Measurements from ENCODE around the gene KCP. TPM values are rescaled to one million over a fixed set of nuclear protein-coding genes. Genes with fewer than 3 reads are reported as not detected.

The KCP gene
- total RNA-seq, 1 experiment from 2014 or later, result 1.6 TPM

DNA sequence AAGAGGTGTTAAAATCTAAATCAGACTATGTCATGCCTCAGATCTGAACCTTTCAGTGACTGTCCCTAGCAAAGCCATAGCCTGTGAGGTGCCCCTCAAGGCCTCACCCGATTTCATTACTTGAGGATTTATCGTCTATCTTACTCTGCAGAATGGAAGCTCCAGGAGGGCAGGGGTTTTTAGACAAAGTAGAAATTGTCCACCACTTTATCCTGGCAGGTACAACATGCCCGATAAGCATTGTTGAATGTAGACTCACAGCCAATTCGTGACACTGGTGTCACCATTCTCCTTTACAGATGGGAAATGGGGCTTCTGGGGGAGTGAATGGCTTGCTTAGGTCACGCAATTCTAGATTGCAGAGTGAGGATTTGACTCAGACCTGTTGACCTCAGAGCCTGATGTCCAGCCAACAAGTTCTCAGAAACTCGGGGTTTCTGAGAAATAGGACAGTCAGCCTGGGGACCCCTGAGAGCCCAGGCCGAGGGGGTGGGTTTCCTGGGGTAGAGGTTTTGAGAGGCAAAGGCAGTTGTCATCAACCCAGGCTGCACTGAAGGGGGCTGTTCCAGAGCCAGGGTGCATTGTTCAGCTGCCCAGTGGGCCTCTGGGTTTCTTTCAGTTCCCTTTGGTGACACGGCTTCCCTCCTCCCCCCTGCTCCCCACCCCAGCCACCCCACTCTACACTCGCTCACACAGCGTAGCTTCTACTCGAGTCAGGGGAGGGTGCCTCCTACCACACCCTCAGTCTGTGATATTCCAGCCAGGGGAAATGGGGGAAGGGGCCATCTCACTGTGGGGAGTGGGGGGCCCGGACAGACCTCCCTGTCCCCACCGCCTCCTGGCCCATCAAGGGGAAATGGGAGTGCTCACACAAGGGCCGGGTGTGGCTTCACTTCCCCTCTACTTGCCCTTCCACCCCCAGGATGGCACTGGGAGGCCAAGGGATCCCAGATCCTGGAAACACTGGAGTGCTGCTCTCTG is 24.1 kb upstream of the KCP start:
- H3K9ac ChIP-seq (ENCODE audit: low read length), result no peak overlapping the region
- H3K27ac ChIP-seq (ENCODE audit: low read depth, low read length), result no peak overlapping the region
- RAD21 ChIA-PET (ENCODE audit: low non-redundant PET in 1 of 2, low total read pairs in 2 of 2, uncharacterized antibody in 2 of 2, unreplicated experiment in 2 of 2), result no interaction called here
- no TSS peak for BruUV-seq (replicated peaks)
- no peaks in the 10 kb centered on the region for H4K20me1 ChIP-seq (ENCODE audit: insufficient read depth)
- H3K36me3 ChIP-seq (ENCODE audit: control insufficient read depth in 1 of 2, insufficient read depth in 2 of 2, low read length in 2 of 2), result no peaks in the 10 kb centered on the region
- intact Hi-C loops (cut with micrococcal nuclease), result no loop called here
- no peak for TF ChIP-seq RAD21 (IDR thresholded peaks at IDR 0.05; ENCODE audit: low read depth)
- TF ChIP-seq, protein P1, sequence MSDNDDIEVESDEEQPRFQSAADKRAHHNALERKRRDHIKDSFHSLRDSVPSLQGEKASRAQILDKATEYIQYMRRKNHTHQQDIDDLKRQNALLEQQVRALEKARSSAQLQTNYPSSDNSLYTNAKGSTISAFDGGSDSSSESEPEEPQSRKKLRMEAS (IDR thresholded peaks at IDR 0.05), result no peak
- TF ChIP-seq, protein P2, sequence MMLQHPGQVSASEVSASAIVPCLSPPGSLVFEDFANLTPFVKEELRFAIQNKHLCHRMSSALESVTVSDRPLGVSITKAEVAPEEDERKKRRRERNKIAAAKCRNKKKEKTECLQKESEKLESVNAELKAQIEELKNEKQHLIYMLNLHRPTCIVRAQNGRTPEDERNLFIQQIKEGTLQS (IDR thresholded peaks at IDR 0.05), result no peak
- no peak for TF ChIP-seq JUND (IDR thresholded peaks at IDR 0.05)
- TF ChIP-seq CBX3 (IDR thresholded peaks at IDR 0.05; ENCODE audit: low read depth), result no peak
- TF ChIP-seq SIN3A (IDR thresholded peaks at IDR 0.05; ENCODE audit: low read depth), result no peak
- TF ChIP-seq FOSL1 (IDR thresholded peaks at IDR 0.05; ENCODE audit: low read depth), result no peak
- no peak for TF ChIP-seq REST (IDR thresholded peaks at IDR 0.05; ENCODE audit: low read depth)
- no peak for TF ChIP-seq ZNF274 (IDR thresholded peaks at IDR 0.05; ENCODE audit: low read depth, low read length)
- no peak overlapping the region for H2AFZ ChIP-seq (ENCODE audit: low read depth, low read length, poor library complexity, severe bottlenecking)
- H3K9me3 ChIP-seq (ENCODE audit: control insufficient read depth in 1 of 2, insufficient read depth in 1 of 2, low read depth in 1 of 2, low read length in 2 of 2), result no peaks in the 10 kb centered on the region
- no peak overlapping the region for H3K4me3 ChIP-seq (replicated peaks in 1 of 2; ENCODE audit: low read depth in 1 of 2, low read length in 2 of 2)
- peaks cover 10 to 21% of the 10 kb centered on the region in 2 experiments; a peak in 3 of 4 replicates for H3K4me1 ChIP-seq (ENCODE audit: control insufficient read depth in 1 of 2, insufficient read depth in 2 of 2, low read length in 2 of 2)
- ATAC-seq (no peak), DNase-seq (ENCODE audit: low read depth, low spot score) (no peak)
- no peaks in the 10 kb centered on the region for H3K79me2 ChIP-seq (ENCODE audit: insufficient read depth, low read length)
- CTCF ChIA-PET, result no interaction called here
- H3K9me2 ChIP-seq (ENCODE audit: insufficient read depth), result no peaks in the 10 kb centered on the region
- POLR2A ChIA-PET, result no interaction called here
- H3K4me2 ChIP-seq (ENCODE audit: low read length), result no peak overlapping the region
- H3K27me3 ChIP-seq (ENCODE audit: insufficient read depth, low read length), result no peaks in the 10 kb centered on the region

Measured in HCT116 (cell line).